GM10266 (cell line): ENCODE data around the gene PIAS3.
A peak's percentile ranks its signal among the peaks of the same experiment; 100 is the strongest.

Experiments used
- DNase-seq: peaks from one replicate; pipeline ENCODE4 v3.0.0; 2012; ENCODE audit errors: extremely low spot score
- TF ChIP-seq, protein P1 (sequence below): IDR thresholded peaks from 2 replicates; pipeline ENCODE4 v1.5.1; 2012; ENCODE audit warnings: mild to moderate bottlenecking, low read depth; ENCODE audit not compliant: control insufficient read depth, insufficient read depth; ENCODE audit errors: missing control alignments

PIAS3 gene

DNA sequence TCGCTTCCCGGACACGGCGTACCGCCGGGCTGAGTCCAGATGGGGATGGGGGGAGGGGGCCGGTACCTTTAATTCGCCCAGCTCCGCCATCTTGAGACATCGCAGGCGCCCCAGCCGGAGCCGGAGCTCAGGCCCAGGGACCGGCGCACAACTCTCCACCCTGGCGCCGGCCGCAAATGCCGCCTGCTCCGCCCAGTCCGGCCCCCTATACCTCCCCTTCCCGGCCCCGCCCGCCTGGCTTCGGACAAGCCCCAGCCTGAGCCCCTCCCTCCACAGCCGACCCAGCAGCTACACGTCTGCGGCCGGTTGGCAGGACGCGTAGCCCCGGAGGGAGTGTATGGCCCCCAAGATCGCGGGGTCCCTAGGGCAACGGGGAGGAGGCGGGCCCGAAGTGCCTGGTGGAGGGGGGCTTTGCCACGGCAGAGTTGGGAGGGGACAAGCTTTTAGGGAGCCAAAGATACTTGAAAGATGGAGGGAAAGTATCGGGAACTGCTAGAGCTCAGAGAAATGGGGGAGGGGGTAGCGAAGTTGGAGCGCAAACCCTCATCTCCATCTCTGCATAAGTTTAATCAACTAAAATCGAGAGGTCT, at the start of gene PIAS3:
Gene PIAS3 (minus strand): TSS at position 181 of the 590 bp plus-strand sequence. CDS start 91 bp downstream, at position 90.
- peak; percentile 98 for DNase-seq
- TF ChIP-seq, protein P1, sequence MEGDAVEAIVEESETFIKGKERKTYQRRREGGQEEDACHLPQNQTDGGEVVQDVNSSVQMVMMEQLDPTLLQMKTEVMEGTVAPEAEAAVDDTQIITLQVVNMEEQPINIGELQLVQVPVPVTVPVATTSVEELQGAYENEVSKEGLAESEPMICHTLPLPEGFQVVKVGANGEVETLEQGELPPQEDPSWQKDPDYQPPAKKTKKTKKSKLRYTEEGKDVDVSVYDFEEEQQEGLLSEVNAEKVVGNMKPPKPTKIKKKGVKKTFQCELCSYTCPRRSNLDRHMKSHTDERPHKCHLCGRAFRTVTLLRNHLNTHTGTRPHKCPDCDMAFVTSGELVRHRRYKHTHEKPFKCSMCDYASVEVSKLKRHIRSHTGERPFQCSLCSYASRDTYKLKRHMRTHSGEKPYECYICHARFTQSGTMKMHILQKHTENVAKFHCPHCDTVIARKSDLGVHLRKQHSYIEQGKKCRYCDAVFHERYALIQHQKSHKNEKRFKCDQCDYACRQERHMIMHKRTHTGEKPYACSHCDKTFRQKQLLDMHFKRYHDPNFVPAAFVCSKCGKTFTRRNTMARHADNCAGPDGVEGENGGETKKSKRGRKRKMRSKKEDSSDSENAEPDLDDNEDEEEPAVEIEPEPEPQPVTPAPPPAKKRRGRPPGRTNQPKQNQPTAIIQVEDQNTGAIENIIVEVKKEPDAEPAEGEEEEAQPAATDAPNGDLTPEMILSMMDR: no peak

DNA sequence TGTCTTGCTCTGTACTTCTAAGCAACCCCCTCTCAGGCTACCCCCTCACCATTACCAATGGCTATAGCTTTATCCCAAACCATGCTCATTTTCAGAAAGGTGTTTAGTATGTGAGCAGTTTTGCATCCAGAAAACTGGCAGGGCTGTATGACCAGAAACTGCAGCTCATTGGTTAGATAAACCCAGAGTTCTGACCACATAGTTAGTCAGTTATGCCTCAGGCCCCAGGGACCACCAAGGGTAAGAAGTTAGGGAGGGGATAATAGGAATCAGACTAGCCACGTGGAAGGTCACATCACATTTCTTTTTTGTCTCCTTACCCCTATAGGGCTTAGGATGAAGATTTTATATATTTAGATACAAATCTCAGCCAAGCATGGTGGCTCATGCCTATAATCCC, 49.8 kb upstream of the PIAS3 start:
- TF ChIP-seq, protein P1: no peak
- DNase-seq: no peak

DNA sequence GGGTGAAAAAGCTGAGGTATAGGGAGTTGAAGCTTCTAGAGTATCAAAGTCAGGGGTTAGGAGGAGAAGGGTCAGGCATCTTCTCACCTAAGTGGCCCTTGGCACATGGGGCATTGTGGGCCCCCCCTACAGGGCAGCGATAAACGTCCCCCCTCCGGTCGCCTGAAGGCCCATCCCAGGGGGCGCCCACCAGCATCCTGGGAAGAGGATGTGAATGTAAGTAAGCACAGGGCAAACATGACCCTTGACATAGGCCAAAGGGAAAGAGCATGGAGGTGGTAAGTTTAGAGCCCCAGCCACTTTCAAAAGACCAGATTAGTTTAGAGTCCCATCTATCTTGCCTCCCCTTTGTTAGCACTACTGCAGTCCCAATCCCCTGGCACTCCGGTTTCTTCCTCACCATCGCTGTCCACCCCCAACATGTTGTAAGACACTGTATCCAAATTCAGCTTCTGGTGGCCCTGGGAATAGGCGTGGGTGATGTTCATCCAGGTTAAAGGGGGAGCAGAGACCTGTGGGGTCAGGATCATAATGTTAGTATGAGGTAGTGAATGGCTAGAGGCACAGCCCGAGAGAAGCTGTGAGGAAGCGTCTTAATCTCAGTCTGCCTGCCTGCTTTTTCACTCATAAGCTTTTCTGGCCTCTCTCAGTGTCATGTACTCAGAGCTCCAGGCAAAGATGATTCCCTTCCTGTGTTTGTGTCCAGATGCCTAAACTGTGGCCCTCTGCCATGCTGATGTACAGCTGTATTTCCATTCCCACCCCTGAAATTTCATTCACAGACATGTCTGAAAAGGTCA, 48.3 kb upstream of the PIAS3 start:
- no peak for DNase-seq
- TF ChIP-seq, protein P1: no peak

DNA sequence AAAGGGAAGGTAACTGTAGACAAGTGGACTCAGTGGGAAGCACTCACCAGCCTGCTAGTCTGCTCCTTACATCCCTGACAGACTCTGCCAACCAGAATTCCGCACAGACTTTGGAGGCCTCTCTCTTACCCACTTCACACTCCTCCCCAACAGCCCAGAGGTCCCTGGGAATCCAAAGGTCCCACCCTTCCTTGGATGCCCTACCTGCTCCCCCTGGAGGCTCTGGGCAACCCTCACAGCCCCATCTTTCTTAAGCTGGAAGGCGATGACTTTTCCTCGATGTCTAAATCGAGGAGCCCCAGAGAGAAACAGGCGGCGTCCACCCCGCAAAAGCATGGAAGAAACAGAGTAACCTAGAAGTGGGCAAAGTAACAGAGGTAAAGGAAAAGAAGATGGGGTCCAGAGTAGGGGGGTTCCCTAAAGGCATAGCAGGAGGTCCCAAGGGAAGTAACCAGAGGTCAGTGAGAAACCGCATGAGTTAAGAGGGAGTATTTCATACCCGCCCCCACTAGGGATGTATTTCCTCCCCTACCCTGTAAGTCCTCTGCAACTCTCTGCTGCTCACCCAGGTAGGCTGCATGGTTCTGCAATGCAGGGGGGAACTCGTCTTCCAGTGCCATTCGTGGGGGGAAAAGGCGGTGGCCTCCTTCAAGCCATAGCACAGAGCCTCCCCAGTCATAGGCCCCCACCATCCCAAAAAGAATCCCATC, 42.6 kb upstream of the PIAS3 start:
- TF ChIP-seq, protein P1: no peak
- DNase-seq: no peak

DNA sequence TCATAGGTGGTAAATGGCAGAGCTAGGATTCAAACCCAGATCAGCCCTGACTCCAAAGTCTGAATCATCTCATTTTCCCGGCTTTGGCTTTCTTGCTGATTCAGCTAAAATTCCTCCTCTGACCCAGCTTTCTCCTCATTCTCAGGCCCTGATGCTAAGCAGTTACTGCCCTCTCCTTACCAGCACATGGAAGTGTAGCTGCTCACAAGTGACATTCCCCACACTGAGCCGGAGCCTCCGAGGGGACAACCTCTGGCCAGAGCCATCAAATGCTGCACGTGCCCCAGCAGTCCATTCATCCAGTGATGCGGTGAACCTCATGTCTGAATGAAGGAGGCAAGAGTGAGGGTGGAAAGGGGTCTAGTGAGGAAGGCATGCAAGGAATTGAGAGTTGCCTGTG, 39.9 kb upstream of the PIAS3 start:
- TF ChIP-seq, protein P1: no peak
- no peak for DNase-seq

DNA sequence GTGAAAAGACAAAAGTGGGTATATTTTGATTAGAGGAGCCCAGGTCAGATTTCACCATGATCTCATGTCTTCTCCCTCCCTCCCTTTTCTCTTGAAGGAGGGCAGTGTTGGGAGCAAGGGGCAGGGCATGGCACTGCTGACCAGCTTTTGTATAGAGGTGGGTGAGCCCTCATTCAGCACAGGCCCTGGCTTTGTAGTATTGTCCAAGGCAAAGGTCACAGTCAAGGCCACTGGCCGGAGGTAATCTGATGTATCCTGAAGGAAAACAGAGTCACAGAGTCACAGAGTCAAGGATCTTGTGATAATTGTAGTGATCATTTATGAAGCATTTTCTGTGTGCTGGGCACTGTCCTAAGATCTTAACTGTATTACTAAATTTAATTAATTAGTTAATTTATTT, 39.1 kb upstream of the PIAS3 start:
- TF ChIP-seq, protein P1: no peak
- DNase-seq: no peak
